GM18951 (cell line): Measurements from ENCODE around the gene ZDHHC21.
"Not testable (repeated sequence)": the region's sequence is repeated elsewhere in the genome, so short reads cannot be mapped to it uniquely, and the experiment has no call there.

ENCODE experiments used
- POLR2A ChIP-seq: IDR thresholded peaks from 4 replicates; pipeline ENCODE4 v1.6.1; 2011; ENCODE audit warnings: mild to moderate bottlenecking; ENCODE audit not compliant: insufficient read length, insufficient read depth; ENCODE audit errors: extremely low read depth
- in situ Hi-C: fragments of 300-500 bp; cut with MboI; formaldehyde crosslinking; loops from one replicate; pipeline ENCODE4 v1.12.0; 2022; ENCODE audit warnings: low sequenced_read_pairs, mixed read lengths, inconsistent platforms; ENCODE audit not compliant: unreplicated experiment

The ZDHHC21 gene

GRCh38 chr9:14705079-14705478 lies 11.8 kb upstream of the ZDHHC21 start:
- no peak for TF ChIP-seq POLR2A
- in situ Hi-C loops, result no loop called here

DNA sequence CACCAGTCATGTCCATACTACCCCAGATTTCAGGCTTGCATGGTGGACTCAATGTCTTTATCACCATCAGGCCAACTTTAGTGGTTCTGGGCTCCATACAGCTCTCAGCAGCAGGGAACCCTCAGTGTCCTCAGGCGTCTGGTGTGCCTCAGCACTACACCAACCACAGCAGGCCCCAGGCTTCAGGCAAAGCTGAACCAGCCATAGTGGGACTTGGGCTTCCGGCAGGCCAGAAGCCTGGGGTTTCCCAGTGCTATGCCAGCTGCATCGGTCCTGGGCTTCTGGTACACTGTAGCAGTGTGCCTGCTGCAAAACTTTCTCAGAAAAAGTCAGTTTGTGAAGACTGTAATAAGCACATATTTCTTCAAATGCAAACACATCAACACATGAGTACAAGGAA lies 11.0 kb upstream of the ZDHHC21 start:
- in situ Hi-C loops, result no loop called here
- TF ChIP-seq POLR2A, result no peak

- in situ Hi-C loops, result no loop called here
- no peak for TF ChIP-seq POLR2A
Observed at GRCh38 chr9:14702200-14702720, 9.0 kb upstream of the ZDHHC21 start.

GRCh38 chr9:14692470-14693250 lies 572 bp downstream of the ZDHHC21 start:
- in situ Hi-C loops, result no loop called here
- TF ChIP-seq POLR2A, result no peak

DNA sequence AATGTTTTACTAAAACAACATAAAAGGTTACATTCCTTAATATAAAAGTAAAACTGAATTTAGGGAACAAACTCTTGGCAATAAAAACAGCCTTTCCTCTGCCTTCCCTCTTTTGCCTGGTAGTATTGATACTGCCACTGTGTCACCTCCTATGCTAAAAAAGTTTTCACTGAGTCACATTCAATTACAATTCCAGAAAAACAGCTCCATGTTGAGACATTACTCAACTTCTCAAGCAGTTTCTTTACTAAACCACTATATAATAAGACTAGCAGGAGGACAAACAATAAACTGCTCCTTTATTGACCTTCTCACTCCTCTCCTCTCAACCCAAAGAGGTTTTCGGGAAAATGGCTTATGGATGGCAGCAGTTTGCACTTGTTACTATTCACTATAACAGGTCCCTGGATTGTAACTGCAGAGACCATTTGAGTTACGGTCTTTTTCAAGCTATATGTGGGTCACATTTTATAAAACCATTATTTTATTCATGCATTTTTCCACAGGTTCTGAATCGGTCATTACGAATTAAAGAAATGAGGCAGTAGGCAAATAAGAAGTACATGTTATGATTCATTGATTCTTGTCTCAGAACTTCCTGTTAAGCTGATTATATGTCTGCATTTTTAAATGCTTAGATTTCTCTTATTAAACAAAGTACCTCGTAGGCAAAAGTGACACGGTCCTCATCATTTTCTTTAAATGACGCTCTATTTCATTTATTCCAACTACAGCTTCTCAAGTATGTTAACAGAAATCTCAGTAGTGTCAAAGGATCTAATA lies 2.1 kb downstream of the ZDHHC21 start:
- no peak for TF ChIP-seq POLR2A
- in situ Hi-C loops, result no loop called here

GRCh38 chr9:14687042-14687719 lies 6.1 kb downstream of the ZDHHC21 start:
- TF ChIP-seq POLR2A, result no peak
- in situ Hi-C loops, result no loop called here

GRCh38 chr9:14686168-14686567 lies 7.1 kb downstream of the ZDHHC21 start:
- in situ Hi-C loops, result no loop called here
- TF ChIP-seq POLR2A, result no peak

DNA sequence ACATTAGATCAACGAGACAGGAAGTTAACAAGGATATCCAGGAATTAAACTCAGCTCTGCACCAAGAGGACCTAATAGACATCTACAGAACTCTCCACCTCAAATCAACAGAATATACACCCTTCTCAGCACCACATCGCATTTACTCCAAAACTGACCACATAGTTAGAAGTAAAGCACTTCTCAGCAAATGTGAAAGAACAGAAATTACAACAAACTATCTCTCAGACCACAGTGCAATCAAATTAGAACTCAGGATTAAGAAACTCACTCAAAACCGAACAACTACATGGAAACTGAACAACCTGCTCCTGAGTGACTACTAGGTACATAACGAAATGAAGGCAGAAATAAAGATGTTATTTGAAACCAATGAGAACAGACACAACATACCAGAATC lies 10.6 kb downstream of the ZDHHC21 start:
- in situ Hi-C loops, result not testable (repeated sequence)

GRCh38 chr9:14678776-14679175 lies 14.5 kb downstream of the ZDHHC21 start:
- in situ Hi-C loops, result no loop called here
- no peak for TF ChIP-seq POLR2A

GRCh38 chr9:14677872-14678271 lies 15.4 kb downstream of the ZDHHC21 start:
- no peak for TF ChIP-seq POLR2A
- in situ Hi-C loops, result no loop called here

DNA sequence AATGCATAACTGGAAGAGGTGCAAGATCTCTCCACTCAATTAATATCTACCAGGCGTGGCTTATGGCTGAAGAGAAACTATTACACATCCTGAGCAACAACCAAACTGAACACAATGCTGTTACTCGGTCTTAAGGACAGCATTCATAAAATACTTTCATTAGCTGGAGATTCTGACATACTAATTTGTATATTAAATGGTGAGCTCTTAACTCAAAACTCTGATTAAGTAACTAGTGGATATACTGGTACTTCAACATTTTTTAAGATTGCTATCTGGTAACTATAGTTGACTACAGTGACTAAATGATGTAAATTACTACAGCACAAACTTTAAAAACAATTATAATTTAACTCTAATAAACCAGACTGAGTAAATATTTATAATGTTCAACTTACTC lies 15.8 kb downstream of the ZDHHC21 start:
- in situ Hi-C loops, result no loop called here
- TF ChIP-seq POLR2A, result no peak

- in situ Hi-C loops, result no loop called here
- TF ChIP-seq POLR2A, result no peak
Observed at GRCh38 chr9:14674630-14675029, 18.6 kb downstream of the ZDHHC21 start.

GRCh38 chr9:14671377-14671776 lies 21.9 kb downstream of the ZDHHC21 start:
- in situ Hi-C loops, result no loop called here
- no peak for TF ChIP-seq POLR2A
